ENCODE measurements around the gene INPP5E.

INPP5E gene

GRCh38 chr9:136389396-136389795, 50.2 kb downstream of the INPP5E start:
- no peak for DNase-seq (ENCODE audit: low read depth, low spot score)

GRCh38 chr9:136387217-136387616, 52.4 kb downstream of the INPP5E start:
- DNase-seq (ENCODE audit: low read depth, low spot score), result no peak

- no peak for DNase-seq (ENCODE audit: low read depth, low spot score)
These were observed 53.6 kb downstream of the INPP5E start for GRCh38 chr9:136386018-136386417.

DNA sequence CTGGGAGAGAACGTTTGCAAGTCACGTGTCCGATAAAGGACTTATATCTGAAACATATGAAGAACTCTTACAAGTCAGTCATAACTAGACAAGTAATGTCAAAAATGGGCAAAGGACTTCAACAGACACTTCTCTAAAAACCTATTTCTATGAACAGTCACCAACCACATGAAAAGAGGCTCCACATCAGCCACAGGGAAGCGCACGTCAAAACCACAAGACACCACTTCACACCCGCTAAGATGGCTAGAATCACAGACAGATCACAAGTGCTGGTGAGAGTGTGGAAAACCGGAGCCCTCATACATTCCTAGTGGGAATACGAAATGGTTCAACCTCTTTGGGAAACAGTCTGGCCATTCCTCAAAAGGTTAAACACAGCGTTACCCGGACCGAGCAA, 54.6 kb downstream of the INPP5E start:
- no peak for DNase-seq (ENCODE audit: low read depth, low spot score)

DNA sequence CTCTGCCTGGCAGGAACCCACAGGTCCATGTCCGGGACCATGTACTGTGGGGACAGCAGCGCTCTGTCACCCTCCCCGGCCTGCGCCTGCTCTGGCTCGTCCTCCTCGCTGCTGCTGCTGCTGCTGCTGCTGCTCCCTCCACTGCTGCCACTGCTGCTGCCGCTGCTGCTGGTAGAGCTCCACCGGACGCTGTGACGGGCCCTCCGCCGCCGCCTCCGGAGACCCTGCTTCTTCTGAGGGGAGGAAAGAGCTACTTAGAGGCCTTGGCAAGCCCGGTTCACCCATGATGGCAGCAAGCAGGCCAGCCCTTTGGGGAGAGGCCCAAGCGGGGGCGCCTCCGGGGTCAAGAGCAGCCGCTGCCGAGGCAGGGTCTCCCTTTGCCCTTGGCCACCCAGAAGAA, 56.2 kb downstream of the INPP5E start:
- no peak for DNase-seq (ENCODE audit: low read depth, low spot score)

GRCh38 chr9:136381966-136382513, 57.6 kb downstream of the INPP5E start:
- DNase-seq (ENCODE audit: low read depth, low spot score), result no peak

- no peak for DNase-seq (ENCODE audit: low read depth, low spot score)
These were observed 58.3 kb downstream of the INPP5E start for GRCh38 chr9:136381311-136381710.

GRCh38 chr9:136380381-136380780, 59.3 kb downstream of the INPP5E start:
- DNase-seq (ENCODE audit: low read depth, low spot score), result no peak

DNA sequence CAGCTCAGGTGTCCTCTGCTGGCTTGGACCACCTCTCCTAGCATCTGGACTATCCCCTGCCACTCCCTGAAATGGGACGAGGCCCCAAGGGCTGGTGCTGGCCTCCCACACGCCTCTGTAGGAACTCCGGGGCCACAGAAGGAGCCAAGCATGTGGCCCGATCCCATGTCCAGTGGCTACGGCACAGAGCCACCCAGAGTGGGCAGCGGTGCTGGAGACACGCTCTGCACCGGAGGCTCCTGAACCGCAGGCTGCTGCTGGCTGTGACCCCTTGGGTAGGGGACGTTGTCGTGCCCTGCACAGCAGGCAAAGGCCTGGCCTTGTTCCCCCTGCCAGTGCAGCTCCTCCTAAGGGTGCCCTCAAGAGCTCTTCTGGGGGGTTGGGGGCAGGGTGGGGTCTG, 59.8 kb downstream of the INPP5E start:
- no peak for DNase-seq (ENCODE audit: low read depth, low spot score)

DNA sequence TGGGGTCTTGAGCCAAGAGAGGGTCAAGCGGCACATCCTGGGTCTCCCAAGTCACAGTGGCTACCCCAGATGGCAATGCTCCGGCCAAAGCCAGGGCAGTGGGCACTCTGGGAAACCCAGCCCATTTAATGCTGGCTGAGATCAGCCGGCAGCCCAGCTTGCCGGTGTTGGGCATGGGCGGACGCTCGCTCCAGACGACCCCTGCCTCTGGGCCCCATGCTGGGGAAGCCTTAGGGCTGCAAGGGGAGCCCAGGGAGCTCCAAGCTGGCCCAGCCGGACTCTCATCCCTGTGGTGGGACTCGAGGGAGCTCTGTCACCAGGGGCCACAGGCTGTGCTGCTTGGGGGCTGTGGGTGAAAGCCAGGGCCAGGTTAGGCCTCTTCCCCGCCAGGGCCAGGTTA, 60.2 kb downstream of the INPP5E start:
- DNase-seq (ENCODE audit: low read depth, low spot score), result no peak

GRCh38 chr9:136379003-136379287, 60.7 kb downstream of the INPP5E start:
- DNase-seq (ENCODE audit: low read depth, low spot score), result no peak

Data from activated CD4-positive, CD25-positive, alpha-beta regulatory T cell treated with anti-CD3 and anti-CD28 coated beads, Interleukin-2, amount 50 U/mL, for 16 hours (primary cell).